GM18909 (cell line): ENCODE measurements around the gene CPSF4L.

Source experiments
- ATAC-seq: cut with Tn5 transposase; IDR thresholded peaks from one replicate; pipeline ENCODE4 v1.9.1; 2021; ENCODE audit warnings: mild to moderate bottlenecking; ENCODE audit not compliant: unreplicated experiment, poor library complexity

The CPSF4L gene

DNA sequence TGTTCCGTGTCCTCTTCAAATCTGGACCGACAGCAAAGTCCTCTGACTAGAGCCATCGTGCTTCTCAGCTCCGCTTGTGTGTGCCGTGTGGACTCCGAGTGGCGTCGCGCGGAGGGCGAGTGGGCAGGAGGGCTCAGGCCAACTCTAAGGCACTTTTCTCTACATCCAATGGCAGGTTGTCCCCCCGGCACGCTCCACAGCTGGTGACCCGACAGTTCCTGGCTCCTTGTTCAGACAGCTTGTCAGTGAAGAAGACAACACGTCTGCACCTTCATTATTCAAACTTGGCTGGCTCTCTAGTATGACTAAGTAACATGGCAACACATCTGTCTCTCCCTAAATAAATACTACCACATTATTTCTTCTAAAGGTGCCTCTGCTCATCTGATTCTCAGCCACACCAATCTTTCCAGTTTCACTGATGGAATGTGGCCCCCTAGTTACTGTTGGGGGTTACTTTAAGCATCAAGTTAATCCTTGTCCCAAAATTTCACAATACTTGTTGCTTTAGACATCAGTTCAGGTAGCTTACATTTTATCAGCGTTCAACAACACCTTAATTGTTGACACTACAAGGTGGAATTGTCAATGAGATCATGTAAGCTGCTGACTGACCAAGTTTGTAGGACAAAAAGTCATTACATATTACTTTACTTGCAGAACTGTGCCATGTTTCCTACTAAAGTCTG lies 53.4 kb downstream of the CPSF4L start:
- ATAC-seq, result no peak

DNA sequence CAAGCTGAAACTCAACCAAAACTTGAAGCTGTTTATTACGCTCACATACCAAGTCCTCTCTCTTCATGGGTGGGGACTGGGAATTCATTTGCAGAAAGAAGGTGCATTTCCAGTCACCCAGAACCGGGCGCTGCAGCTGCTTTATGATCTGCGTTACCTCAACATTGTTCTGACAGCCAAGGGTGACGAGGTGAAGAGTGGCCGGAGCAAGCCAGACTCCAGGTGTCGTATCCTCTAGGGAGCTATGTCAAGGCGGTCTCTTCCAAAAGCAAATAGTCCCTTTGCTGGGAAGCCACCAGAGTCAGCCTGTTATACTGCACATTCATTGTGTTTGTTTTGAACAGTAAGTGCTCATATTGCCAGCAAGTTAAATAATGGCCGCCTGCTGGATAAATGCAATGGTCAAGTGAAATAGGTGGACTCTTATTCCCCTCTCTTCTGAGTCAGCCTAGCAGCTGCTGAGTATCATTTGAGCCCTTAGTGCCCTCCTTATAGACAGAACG lies 56.2 kb downstream of the CPSF4L start:
- ATAC-seq, result no peak

DNA sequence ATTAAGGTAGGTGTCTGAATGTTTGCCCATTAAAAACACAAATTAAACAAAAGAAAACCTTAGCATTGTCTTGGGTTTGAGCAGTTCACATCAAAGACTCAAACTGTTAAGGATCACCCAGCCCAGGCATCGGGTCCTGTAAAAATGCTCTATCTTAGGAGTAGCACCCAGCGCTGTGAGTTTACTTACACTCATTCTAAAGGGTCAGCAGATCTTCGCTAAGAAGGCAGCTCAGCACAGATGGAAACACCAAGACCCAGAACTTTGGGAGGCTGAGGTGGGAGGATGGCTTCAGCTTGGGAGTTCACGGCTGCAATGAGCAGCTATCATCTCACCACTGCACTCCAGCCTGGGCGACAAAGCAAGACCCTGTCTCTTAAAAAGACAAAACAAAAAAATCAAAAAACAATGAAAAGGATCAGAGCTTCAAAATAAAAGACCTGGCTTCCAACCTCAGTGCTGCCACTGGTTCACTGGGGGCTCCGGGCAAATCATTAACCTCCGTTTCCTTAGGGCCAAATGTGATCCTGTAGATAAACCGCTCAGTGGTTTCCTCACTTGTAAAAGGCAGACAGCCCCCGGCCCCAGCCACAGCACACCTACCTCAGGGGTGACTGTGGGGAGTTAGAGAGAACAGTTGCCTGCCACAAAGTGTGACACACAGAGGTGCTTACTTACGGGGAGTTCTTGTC lies 57.7 kb downstream of the CPSF4L start:
- ATAC-seq, result no peak

DNA sequence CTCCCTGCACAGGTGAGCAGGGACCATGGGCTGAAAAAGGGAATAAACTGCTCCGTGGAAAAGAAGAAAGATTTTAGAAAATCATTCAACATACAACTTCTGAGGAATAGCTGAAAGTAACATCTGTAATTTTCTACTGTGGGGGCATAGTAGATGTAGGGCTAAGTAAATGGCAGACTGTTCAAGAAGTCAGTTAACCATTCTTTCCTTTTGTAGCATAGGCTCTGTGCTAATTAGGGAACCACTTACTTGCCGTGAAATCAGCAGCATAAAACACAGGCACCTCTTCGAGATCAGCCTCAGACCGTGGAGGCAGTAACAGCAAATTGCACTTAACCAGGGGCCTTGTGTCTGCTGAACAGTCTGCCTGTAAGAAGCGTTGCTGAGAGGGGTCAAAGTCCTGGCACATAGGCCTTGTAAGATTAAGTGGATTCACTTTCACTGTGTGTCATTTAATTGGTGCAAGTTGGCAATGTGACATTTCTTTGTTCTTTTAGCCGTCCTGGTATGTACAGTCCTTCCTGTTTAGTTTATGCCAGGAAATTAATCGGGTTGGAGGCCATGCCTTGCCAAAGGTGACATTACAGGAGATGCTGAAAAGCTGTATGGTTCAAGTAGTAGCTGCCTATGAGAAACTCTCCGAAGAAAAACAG lies 58.4 kb downstream of the CPSF4L start:
- ATAC-seq, result no peak

DNA sequence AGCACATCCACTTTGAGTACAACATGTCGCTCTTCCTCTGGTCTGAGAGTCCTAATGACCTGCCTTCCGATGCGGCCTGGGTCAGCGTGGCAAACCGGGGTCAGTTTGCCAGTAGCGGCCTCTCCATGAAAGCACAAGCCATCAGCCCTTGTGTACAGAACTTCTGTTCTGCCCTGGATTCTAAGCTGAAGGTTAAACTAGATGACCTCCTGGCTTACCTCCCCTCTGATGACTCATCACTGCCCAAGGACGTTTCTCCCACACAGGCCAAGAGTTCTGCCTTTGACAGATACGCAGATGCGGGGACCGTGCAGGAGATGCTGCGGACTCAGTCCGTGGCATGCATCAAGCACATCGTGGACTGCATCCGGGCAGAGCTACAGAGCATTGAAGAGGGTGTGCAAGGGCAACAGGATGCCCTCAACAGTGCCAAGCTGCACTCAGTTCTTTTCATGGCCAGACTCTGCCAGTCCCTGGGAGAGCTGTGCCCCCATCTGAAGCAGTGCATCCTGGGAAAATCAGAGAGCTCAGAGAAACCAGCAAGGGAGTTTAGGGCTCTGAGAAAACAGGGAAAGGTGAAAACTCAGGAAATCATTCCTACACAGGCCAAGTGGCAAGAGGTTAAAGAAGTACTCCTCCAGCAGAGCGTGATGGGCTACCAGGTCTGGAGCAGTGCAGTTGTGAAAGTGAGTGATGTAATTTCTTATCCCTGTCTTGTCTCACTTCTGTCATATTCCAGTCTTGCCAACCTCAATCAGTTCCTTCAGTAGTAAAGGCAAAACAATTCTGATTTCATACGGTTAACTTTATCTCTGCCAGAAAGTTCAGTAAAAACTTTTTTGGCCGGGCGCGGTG lies 60.2 kb downstream of the CPSF4L start:
- no peak for ATAC-seq

DNA sequence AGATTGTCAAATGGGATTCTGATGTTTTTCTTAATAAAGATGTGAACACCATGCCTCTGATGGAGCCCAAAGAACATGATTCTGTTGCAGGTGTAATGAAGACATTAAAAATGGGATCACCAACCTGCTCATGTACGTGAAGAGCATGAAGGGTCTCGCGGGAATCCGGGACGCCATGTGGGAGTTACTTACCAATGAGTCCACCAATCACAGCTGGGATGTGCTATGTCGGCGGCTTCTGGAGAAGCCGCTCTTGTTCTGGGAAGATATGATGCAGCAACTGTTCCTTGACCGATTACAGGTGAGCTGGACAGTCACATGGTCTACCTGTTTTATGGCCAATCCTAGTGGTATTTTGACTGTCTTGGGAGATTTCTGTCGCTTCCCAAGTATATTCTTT lies 61.2 kb downstream of the CPSF4L start:
- ATAC-seq, result no peak

DNA sequence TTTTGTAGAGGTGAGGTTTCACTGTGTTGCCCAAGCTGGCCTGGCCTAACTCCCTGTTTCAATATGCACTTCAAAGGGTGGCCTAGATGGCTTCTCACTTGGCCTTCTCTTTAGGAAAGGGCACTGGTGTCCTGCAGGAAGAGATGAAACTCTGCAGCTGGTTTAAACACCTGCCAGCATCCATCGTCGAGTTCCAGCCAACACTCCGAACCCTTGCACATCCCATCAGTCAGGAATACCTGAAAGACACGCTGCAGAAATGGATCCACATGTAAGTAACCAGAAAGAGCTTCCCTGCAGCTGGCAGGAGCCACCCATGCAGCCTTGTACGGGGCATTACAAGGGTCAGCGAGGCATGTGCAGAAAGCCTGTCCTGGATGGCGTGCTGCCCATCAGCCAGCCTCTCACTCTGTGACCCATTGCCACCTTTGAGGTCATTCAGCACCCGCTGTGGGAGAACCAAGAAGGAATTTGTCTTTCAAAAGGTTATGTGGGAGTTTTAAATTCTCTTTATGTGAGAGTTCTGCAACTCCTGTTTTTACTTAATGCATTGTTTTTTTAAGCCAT lies 61.8 kb downstream of the CPSF4L start:
- no peak for ATAC-seq

DNA sequence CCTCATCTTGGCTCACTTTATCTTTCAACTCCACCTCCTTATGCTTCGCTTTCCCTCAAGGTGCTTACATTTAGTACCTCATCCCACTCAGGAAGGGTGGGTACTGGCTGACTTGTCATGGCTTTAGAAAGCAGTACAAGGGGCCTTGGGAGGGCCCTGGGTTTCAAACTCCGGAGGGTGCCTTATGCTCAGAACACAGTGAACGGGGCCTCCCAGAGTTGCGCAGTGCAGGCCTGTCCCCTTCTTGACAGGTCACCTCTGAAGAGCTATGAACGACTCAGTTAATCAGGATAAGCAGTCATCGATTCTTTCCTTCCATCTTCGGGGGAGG lies 62.8 kb downstream of the CPSF4L start:
- ATAC-seq, result no peak
